Ishikawa (cell line): ENCODE results near the gene DHX30.

Experiments used
- CREB1 ChIP-seq: IDR thresholded peaks from 2 replicates; pipeline ENCODE4 v1.6.1; 2012; ENCODE audit warnings: low read depth
- TEAD4 ChIP-seq: IDR thresholded peaks from 2 replicates; pipeline ENCODE4 v1.6.1; 2012

DNA sequence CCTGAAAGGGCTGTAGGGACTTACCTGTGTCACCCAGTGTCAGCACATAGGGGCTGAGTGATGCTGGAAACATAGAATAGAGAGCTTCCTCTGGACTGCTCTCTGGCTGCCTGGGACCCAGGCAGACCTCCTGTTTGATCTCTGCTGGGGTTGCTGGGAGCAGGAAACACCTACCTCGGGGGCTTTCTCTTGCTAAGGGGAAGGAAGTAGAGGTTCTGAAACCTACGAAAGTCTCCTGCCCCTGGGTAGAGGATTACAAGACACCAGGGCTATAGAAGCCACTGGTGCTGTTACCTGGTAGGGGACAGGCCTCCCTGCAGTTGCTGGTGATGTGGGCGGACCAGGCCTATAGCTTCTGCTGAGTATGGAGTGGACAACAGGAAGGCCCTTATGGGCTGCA lies 81.7 kb downstream of the DHX30 start:
- TF ChIP-seq TEAD4: no peak
- no peak for TF ChIP-seq CREB1
